Measurements from ENCODE around the gene SRSF5. TPM values are rescaled to one million over a fixed set of nuclear protein-coding genes. Genes with fewer than 3 reads are reported as not detected.
A peak's percentile ranks its signal among the peaks of the same experiment; 100 is the strongest.

Gene SRSF5
- total and polyA plus RNA-seq, 2 of the 8 experiments (the other 6 are each of a cell fraction or from before 2014, with no cell fraction given): 101 to 238 TPM

GRCh38 chr14:69773571-69774276 lies 6.8 kb downstream of the SRSF5 start:
- no peak for FAIRE-seq
- peaks cover under 1 to 28% of the 10 kb centered on the region in 2 experiments; a peak in 3 of 4 replicates for H3K79me2 ChIP-seq (ENCODE audit: control insufficient read depth in 1 of 2, insufficient read depth in 2 of 2, low read length in 2 of 2)

More at GRCh38 chr14:69773571-69774276, 6.8 kb downstream of the SRSF5 start:
- WGBS, 2 experiments (ENCODE audit: extremely low coverage in 1 of 2, insufficient coverage in 1 of 2, insufficient read length in 1 of 2, insufficient replicate concordance in 2 of 2, low coverage in 1 of 2, low lambda C conversion rate in 2 of 2, missing lambda C conversion rate in 1 of 2): 85% methylated on average over 7 of the region's 7 CpGs; no CpG with 5 or more reads in 1 of the 2 experiments
- H3K4me2 ChIP-seq (ENCODE audit: insufficient read depth in 1 of 2, low read depth in 2 of 2, low read length in 2 of 2): no peak overlapping the region
- no peak overlapping the region for H2BK5ac ChIP-seq (ENCODE audit: low read depth, low read length)
- H2AFZ ChIP-seq (ENCODE audit: low read length): no peak overlapping the region
- no peaks in the 10 kb centered on the region; a peak in 2 of 7 replicates for H3K4me1 ChIP-seq (replicated peaks in 1 of 4; ENCODE audit: control insufficient read depth in 3 of 4, insufficient read depth in 4 of 4, low read length in 3 of 4)
- no peak overlapping the region for H2AK5ac ChIP-seq (ENCODE audit: low read depth, low read length)
- H4K8ac ChIP-seq (ENCODE audit: extremely low read depth, insufficient read depth, low read length): no peak overlapping the region
- no peaks in the 10 kb centered on the region for H3K23me2 ChIP-seq (ENCODE audit: low read depth, low read length)
- H4K5ac ChIP-seq (ENCODE audit: insufficient read length, low read depth, low read length): no peak overlapping the region
- no peaks in the 10 kb centered on the region for H3K27me3 ChIP-seq (replicated peaks in 1 of 4; ENCODE audit: control insufficient read depth in 3 of 4, extremely low read depth in 1 of 4, insufficient read depth in 3 of 4, low read length in 3 of 4)
- DNase-seq (ENCODE audit: low read depth in 1 of 2, low spot score in 2 of 2): no peak
- no peak overlapping the region for H3K4ac ChIP-seq (replicated peaks; ENCODE audit: insufficient read length, low read depth, low read length)
- no peak overlapping the region for H3K18ac ChIP-seq (ENCODE audit: extremely low read depth, low read length)
- H3K56ac ChIP-seq (replicated peaks; ENCODE audit: insufficient read length, low read depth, low read length): no peak overlapping the region
- TF ChIP-seq, protein P1, sequence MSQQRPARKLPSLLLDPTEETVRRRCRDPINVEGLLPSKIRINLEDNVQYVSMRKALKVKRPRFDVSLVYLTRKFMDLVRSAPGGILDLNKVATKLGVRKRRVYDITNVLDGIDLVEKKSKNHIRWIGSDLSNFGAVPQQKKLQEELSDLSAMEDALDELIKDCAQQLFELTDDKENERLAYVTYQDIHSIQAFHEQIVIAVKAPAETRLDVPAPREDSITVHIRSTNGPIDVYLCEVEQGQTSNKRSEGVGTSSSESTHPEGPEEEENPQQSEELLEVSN (IDR thresholded peaks at IDR 0.05): no peak
- peak in 1 of 2 experiments; percentile 41; a peak in 2 of 3 replicates for TF ChIP-seq POLR2A (IDR thresholded peaks at IDR 0.05; ENCODE audit: control extremely low read depth in 1 of 2, low read depth in 2 of 2, low read length in 2 of 2)
- peaks cover 5 to 12% of the 10 kb centered on the region in 2 experiments for H4K20me1 ChIP-seq (replicated peaks in 1 of 2; ENCODE audit: control insufficient read depth in 1 of 2, insufficient read depth in 2 of 2, low read length in 2 of 2)
- no peak overlapping the region for H2BK12ac ChIP-seq (ENCODE audit: low read depth, low read length)
- ChIA-PET POLR2A (ENCODE audit: partially characterized antibody) (interaction anchor here (0.5 to 2.6 kb wide), 7 partner anchors 10 to 1853 kb away, joined by 3 to 9 read pairs (median 4); partner anchors contain the start of gene SLC10A1), CTCF (ENCODE audit: partially characterized antibody) (interaction anchor here (0.7 to 1.1 kb wide), 5 partner anchors 33 to 344 kb away, joined by 3 to 4 read pairs (median 4); no protein-coding TSS in a partner anchor)
- no peak overlapping the region for H3K14ac ChIP-seq (ENCODE audit: insufficient read length)
- no peak overlapping the region for H3K9ac ChIP-seq (replicated peaks in 1 of 4; ENCODE audit: extremely low read depth in 1 of 4, low read depth in 3 of 4, low read length in 3 of 4)
- H3K79me1 ChIP-seq (ENCODE audit: low read depth, low read length): peaks cover 6% of the 10 kb centered on the region; the same call in 1 of the 2 replicates
- no peak overlapping the region for H2BK20ac ChIP-seq (ENCODE audit: low read length)
- H3K9me3 ChIP-seq (ENCODE audit: insufficient read depth in 2 of 2, low read depth in 1 of 2, low read length in 1 of 2): no peaks in the 10 kb centered on the region
- H3K27ac ChIP-seq (ENCODE audit: low read depth, low read length): no peak overlapping the region
- no peak overlapping the region for H3K4me3 ChIP-seq (ENCODE audit: extremely low read depth in 1 of 4, insufficient read depth in 2 of 4, low read depth in 3 of 4, low read length in 4 of 4)
- H2BK120ac ChIP-seq (replicated peaks; ENCODE audit: low read depth, low read length): no peak overlapping the region
- no peak overlapping the region for H3K23ac ChIP-seq (ENCODE audit: insufficient read length)
- H2BK15ac ChIP-seq (ENCODE audit: low read length): no peak overlapping the region
- H3K36me3 ChIP-seq (ENCODE audit: control insufficient read depth in 2 of 4, insufficient read depth in 4 of 4, low read length in 3 of 4): peaks cover 44 to 95% (median 79%) of the 10 kb centered on the region in 4 experiments
- H4K91ac ChIP-seq (replicated peaks; ENCODE audit: insufficient read length, low read length): no peak overlapping the region

Data from H1 (cell line).